Epithelial cell of esophagus (primary cell): ENCODE results near the gene ANKRA2.
A peak's percentile ranks its signal among the peaks of the same experiment; 100 is the strongest.

Source experiments
- DNase-seq: peaks from one replicate; pipeline ENCODE4 v3.0.0; 2010; ENCODE audit warnings: low read depth
- H3K4me3 ChIP-seq: 2 replicates; pipeline ENCODE4 v1.5.1; 2011; ENCODE audit warnings: mild to moderate bottlenecking, low read length, control low read depth
- CTCF ChIP-seq: IDR thresholded peaks from 2 replicates; pipeline ENCODE4 v1.5.1; 2011; ENCODE audit warnings: low read depth, mild to moderate bottlenecking, low read length, control low read depth, inconsistent platforms; ENCODE audit not compliant: insufficient read depth; ENCODE audit errors: missing control alignments

ANKRA2 gene

DNA sequence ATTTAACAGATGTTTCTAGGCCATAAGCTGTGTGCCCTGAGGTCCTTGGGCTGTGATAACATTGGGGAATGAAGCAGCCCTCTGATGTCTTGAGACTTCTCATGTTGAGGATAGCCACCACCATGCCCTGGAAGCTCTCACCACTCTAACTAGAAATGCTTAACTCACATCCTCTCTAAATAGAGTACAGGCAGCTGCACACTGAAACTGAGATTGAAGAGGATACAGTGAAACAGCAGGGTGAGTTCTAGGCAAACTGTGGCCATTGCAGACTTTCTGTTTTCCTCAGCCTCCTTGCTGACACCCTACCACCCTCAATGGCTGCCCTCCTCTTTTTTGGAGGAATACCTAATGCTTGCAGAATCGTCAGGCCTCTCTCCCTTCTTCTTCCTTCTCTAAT, 22.5 kb upstream of the ANKRA2 start:
- H3K4me3 ChIP-seq: no peak overlapping the region
- no peak for TF ChIP-seq CTCF
- DNase-seq: no peak

- no peak for DNase-seq
- H3K4me3 ChIP-seq: no peak overlapping the region
- no peak for TF ChIP-seq CTCF
Measured at GRCh38 chr5:73582285-73583145, 17.1 kb upstream of the ANKRA2 start.

DNA sequence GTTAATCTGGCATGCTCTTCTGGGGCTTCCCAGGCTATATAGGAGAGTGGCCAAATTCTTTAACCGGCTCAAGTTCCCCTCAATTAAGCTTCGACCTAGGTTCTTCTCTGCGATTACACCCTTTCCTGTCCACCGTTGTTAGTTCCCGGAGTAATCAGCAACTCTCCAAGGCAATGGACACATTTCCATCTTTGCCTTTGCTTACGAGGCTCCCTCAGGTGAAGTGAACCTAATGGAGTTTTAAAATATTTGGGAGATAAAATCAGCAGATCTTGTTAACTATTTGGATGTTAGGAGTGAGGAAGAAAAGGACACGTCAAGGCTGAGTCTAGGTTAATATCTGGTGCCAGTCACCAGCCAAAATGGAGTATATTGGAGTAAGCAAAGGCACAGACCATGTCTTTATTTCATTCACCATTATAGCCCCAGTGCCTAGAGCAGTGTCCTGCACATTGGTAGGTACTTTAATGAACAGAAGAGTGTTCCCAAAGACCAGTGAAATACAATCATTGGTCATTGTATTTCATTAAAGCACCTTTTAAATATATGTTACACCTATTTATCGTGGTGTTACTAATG, 619 bp upstream of the ANKRA2 start:
- no peak for DNase-seq
- peak overlapping the region; percentile 96 for H3K4me3 ChIP-seq
- no peak for TF ChIP-seq CTCF

DNA sequence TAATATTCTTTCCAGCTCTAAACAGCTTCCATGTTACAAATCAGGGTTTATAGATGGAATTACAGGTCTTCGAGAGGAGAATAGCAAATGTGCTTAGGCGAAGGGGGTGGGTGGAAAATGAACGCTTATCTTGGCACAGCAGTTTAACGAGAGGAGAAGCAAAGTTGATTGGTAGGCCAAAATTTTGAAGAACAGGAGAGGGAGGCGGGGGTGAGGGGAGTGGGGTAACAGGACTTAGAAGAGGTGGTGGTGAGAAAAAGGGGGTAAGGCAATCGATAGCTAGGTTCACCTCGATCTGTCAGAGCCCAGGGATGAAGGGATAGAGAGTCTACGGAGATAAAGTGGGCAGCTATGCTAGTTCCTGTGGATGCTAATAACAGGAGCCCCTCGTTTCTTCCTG, 764 bp downstream of the ANKRA2 start:
- DNase-seq: no peak
- TF ChIP-seq CTCF: no peak
- H3K4me3 ChIP-seq: peak overlapping the region; percentile 96

GRCh38 chr5:73564018-73564417, 1.4 kb downstream of the ANKRA2 start:
- no peak for TF ChIP-seq CTCF
- peak overlapping the region; percentile 96 for H3K4me3 ChIP-seq
- no peak for DNase-seq

- DNase-seq: peak; percentile 47
- H3K4me3 ChIP-seq: no peak overlapping the region
- peak; percentile 30 for TF ChIP-seq CTCF
Measured at GRCh38 chr5:73558950-73559349, 6.5 kb downstream of the ANKRA2 start.
